SK-N-MC (cell line): ENCODE data around the gene GALK2.

Experiments
- EZH2 ChIP-seq: fragments of 200-600 bp; sonication (generic); IDR thresholded peaks from one replicate; pipeline ENCODE4 v1.6.1; 2017; ENCODE audit warnings: antibody characterized with exemption
- FOXP2 ChIP-seq: optimal IDR thresholded peaks from 2 replicates; pipeline ENCODE3; 2011; ENCODE audit warnings: mild to moderate bottlenecking, moderate library complexity; ENCODE audit not compliant: insufficient read depth; ENCODE audit errors: extremely low read length, control extremely low read depth
- POLR2AphosphoS5 ChIP-seq: IDR thresholded peaks from 2 replicates; pipeline ENCODE4 v1.6.1; 2012; ENCODE audit warnings: mild to moderate bottlenecking, low read depth, low read length, borderline replicate concordance

DNA sequence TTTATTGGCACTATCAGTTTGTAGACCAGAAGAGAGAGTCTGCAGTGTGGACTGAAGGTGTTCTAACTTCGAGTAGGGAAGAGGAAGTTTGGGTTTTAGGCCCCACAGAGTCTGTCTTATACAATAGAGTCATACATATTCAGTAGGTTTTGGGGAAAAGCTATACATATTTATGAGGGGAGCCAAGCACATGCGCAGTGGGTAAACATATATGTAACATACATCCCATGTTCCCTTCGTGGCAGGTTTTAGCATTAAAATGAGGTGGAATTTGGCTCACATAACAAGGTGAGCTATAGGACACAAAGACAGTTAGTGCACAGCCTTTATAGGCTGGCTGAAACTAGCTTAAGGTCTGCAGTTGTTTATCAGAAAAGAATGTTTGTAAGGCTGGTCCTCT is 4.9 kb downstream of the GALK2 start:
- TF ChIP-seq POLR2AphosphoS5 (no peak), EZH2 (no peak), FOXP2 (no peak)
